Measurements from ENCODE around the gene DVL2. TPM values are rescaled to one million over a fixed set of nuclear protein-coding genes. Genes with fewer than 3 reads are reported as not detected.

DVL2 gene
- total RNA-seq, 1 experiment from 2014 or later = 82.9 TPM

DNA sequence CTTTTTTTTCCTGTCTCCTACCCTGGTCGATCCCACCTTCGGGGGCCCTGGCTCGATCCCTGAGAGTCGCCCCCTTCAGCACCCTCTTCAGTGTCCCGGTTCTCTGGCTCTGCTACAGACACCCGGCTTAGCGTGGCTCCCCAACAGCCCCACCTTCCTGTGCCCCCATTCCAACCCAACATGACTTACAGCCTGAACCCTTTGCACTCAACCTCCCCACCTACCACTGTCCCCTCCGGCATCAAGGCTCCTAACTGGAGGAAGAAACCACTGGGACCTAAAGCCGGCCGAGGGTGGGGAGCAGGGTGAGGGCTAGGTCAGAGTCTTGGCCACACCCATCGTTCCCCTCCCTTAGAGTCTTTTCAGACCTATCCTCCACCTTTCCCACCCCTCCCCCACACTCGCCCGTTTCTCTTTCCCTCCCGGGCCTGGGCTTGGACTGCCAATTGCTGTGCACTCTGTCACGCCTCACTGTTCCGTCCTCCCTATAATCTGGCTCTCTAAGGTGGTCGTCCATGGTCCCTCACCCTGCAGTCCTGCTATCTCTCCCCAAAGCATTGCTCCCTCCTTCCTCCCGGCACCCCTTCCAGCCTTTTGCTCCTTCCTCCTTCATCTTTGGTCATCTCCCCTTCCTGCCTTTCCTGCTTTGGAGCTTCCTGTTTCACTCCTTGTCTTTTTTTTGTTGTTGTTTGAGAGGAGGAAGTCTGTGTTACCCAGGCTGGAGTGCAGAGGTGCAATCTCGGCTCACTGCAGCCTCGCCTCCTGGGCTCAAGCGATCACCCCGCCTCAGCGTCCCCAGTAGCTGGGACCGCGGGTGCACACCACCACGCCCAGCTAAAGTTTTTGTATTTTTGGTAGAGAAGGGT is 28.9 kb upstream of the DVL2 start:
- Histone ChIP-seq H3K9me3 (ENCODE audit: control insufficient read depth, low read depth, low read length) (no peaks in the 10 kb centered on the region), H4K91ac (ENCODE audit: insufficient read length, low read depth, low read length) (no peak overlapping the region), H3K4me2 (ENCODE audit: insufficient read depth, insufficient read length, low read length) (peak overlapping the region; percentile 76), H4K5ac (ENCODE audit: insufficient read length, low read depth, low read length) (no peak overlapping the region), H2AFZ (ENCODE audit: low read length) (no peak overlapping the region), H3K56ac (ENCODE audit: insufficient read length, low read depth, low read length) (no peak overlapping the region), H2AK5ac (ENCODE audit: insufficient read length, low read length) (no peak overlapping the region), H2BK120ac (ENCODE audit: low read depth, low read length, poor library complexity, severe bottlenecking) (no peak overlapping the region), H3K23me2 (ENCODE audit: insufficient read length, low read depth, low read length, poor library complexity, severe bottlenecking) (peaks cover 25% of the 10 kb centered on the region), H3K4ac (ENCODE audit: low read depth, low read length) (no peak overlapping the region), H2BK12ac (ENCODE audit: insufficient read length, low read depth, low read length) (no peak overlapping the region), H3K79me2 (ENCODE audit: insufficient read depth, low read length) (peaks cover 7% of the 10 kb centered on the region; the same call in 1 of the 2 replicates), H3K18ac (ENCODE audit: insufficient read length, low read depth, low read length) (peak overlapping the region; percentile 61), H3K4me1 (ENCODE audit: insufficient read depth, low read length) (peaks cover 4% of the 10 kb centered on the region; the same call in 1 of the 2 replicates), H4K20me1 (ENCODE audit: control insufficient read depth, insufficient read depth, insufficient read length) (no peaks in the 10 kb centered on the region), H4K8ac (replicated peaks; ENCODE audit: insufficient read length, low read depth, low read length) (no peak overlapping the region), H3K79me1 (ENCODE audit: insufficient read depth, low read depth, low read length, poor library complexity, severe bottlenecking) (no peaks in the 10 kb centered on the region), H2BK15ac (ENCODE audit: low read depth, low read length) (no peak overlapping the region), H3K14ac (ENCODE audit: insufficient read depth, low read length) (peak overlapping the region; percentile 65), H3K9ac (ENCODE audit: extremely low read depth, insufficient read length, low read length) (peak overlapping the region; percentile 68), H3T11ph (ENCODE audit: low read length) (no peak overlapping the region), H3K27ac (ENCODE audit: insufficient read length, low read depth, low read length) (peak overlapping the region; percentile 6), H2BK20ac (ENCODE audit: low read depth, low read length, poor library complexity, severe bottlenecking) (no peak overlapping the region), H3K23ac (ENCODE audit: insufficient read length, low read depth, low read length) (no peak overlapping the region), H2BK5ac (ENCODE audit: insufficient read length, low read length) (no peak overlapping the region), H3K27me3 (ENCODE audit: insufficient read depth, low read length) (no peaks in the 10 kb centered on the region)
- Mint-ChIP-seq H3K4me1 (peaks cover 32 to 48% of the 10 kb centered on the region in 2 experiments), H3K4me3 (peak overlapping the region; percentile 86 to 93), H3K9me3 (peaks cover 0 to 4% of the 10 kb centered on the region in 2 experiments; a peak in 1 of 5 replicates), H3K27me3 (ENCODE audit: low read depth) (peaks cover 2% of the 10 kb centered on the region; the same call in 1 of the 2 replicates), H3K27ac (peak overlapping the region; percentile 95 to 100 (median 99)), H3K36me3 (ENCODE audit: insufficient read depth in 1 of 3, low read depth in 3 of 3) (peaks cover 3 to 26% (median 25%) of the 10 kb centered on the region in 3 experiments)
- no CpG with 5 or more reads among the region's 26 CpGs for WGBS (ENCODE audit: extremely low coverage, insufficient read length, low lambda C conversion rate)
- TF ChIP-seq, protein P1, sequence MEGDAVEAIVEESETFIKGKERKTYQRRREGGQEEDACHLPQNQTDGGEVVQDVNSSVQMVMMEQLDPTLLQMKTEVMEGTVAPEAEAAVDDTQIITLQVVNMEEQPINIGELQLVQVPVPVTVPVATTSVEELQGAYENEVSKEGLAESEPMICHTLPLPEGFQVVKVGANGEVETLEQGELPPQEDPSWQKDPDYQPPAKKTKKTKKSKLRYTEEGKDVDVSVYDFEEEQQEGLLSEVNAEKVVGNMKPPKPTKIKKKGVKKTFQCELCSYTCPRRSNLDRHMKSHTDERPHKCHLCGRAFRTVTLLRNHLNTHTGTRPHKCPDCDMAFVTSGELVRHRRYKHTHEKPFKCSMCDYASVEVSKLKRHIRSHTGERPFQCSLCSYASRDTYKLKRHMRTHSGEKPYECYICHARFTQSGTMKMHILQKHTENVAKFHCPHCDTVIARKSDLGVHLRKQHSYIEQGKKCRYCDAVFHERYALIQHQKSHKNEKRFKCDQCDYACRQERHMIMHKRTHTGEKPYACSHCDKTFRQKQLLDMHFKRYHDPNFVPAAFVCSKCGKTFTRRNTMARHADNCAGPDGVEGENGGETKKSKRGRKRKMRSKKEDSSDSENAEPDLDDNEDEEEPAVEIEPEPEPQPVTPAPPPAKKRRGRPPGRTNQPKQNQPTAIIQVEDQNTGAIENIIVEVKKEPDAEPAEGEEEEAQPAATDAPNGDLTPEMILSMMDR (conservative IDR thresholded peaks at IDR 0.05) = no peak
- DNase-seq = peak; percentile 96

Data from H9 (cell line).